KOPT-K1 (cell line): ENCODE data around the gene PLXND1.
"Not testable (repeated sequence)": the region's sequence is repeated elsewhere in the genome, so short reads cannot be mapped to it uniquely, and the experiment has no call there.

ENCODE experiments used
- H3K27ac ChIP-seq: fragments of 200-600 bp; sonication (generic); 2 replicates; pipeline ENCODE4 v1.5.1; 2016; ENCODE audit warnings: antibody characterized with exemption, mild to moderate bottlenecking, low read depth, low read length; ENCODE audit not compliant: poor library complexity, severe bottlenecking
- H3K36me3 ChIP-seq: fragments of 200-600 bp; sonication (generic); 2 replicates; pipeline ENCODE4 v1.5.1; 2017; ENCODE audit warnings: antibody characterized with exemption, mild to moderate bottlenecking, low read length, moderate library complexity; ENCODE audit not compliant: insufficient read depth
- H3K9me3 ChIP-seq: fragments of 200-600 bp; sonication (generic); 2 replicates; pipeline ENCODE4 v1.5.1; 2017; ENCODE audit warnings: antibody characterized with exemption, low read length, mild to moderate bottlenecking; ENCODE audit not compliant: insufficient read depth, poor library complexity, severe bottlenecking

Gene PLXND1

GRCh38 chr3:129611812-129612533, 5.5 kb upstream of the PLXND1 start:
- no peaks in the 10 kb centered on the region for H3K9me3 ChIP-seq
- no peaks in the 10 kb centered on the region for H3K36me3 ChIP-seq
- H3K27ac ChIP-seq = no peak overlapping the region

- Histone ChIP-seq H3K9me3 (no peaks in the 10 kb centered on the region), H3K36me3 (no peaks in the 10 kb centered on the region), H3K27ac (no peak overlapping the region)
Observed at GRCh38 chr3:129611446-129611800, 4.9 kb upstream of the PLXND1 start.

GRCh38 chr3:129610794-129611445, 4.4 kb upstream of the PLXND1 start:
- H3K36me3 ChIP-seq, H3K9me3 ChIP-seq, H3K27ac ChIP-seq: not testable (repeated sequence)

GRCh38 chr3:129610276-129610675, 3.8 kb upstream of the PLXND1 start:
- Histone ChIP-seq H3K27ac (no peak overlapping the region), H3K9me3 (no peaks in the 10 kb centered on the region), H3K36me3 (no peaks in the 10 kb centered on the region)

GRCh38 chr3:129609591-129610182, 3.2 kb upstream of the PLXND1 start:
- H3K9me3 ChIP-seq = no peaks in the 10 kb centered on the region
- H3K27ac ChIP-seq = no peak overlapping the region
- no peaks in the 10 kb centered on the region for H3K36me3 ChIP-seq

- Histone ChIP-seq H3K9me3 (no peaks in the 10 kb centered on the region), H3K36me3 (no peaks in the 10 kb centered on the region), H3K27ac (no peak overlapping the region)
Observed at GRCh38 chr3:129608936-129609590, 2.6 kb upstream of the PLXND1 start.

GRCh38 chr3:129608087-129608935, 1.8 kb upstream of the PLXND1 start:
- Histone ChIP-seq H3K27ac (no peak overlapping the region), H3K36me3 (no peaks in the 10 kb centered on the region), H3K9me3 (no peaks in the 10 kb centered on the region)

GRCh38 chr3:129607391-129608068, 1.1 kb upstream of the PLXND1 start:
- Histone ChIP-seq H3K36me3 (no peaks in the 10 kb centered on the region), H3K9me3 (no peaks in the 10 kb centered on the region), H3K27ac (no peak overlapping the region)

- no peaks in the 10 kb centered on the region for H3K36me3 ChIP-seq
- H3K27ac ChIP-seq = no peak overlapping the region
- H3K9me3 ChIP-seq = no peaks in the 10 kb centered on the region
Observed at GRCh38 chr3:129605922-129606635, 397 bp downstream of the PLXND1 start.

- H3K27ac ChIP-seq = no peak overlapping the region
- H3K9me3 ChIP-seq = no peaks in the 10 kb centered on the region
- H3K36me3 ChIP-seq = no peaks in the 10 kb centered on the region
Observed at GRCh38 chr3:129605203-129605921, 1.1 kb downstream of the PLXND1 start.

- Histone ChIP-seq H3K9me3 (no peaks in the 10 kb centered on the region), H3K36me3 (no peaks in the 10 kb centered on the region), H3K27ac (no peak overlapping the region)
Observed at GRCh38 chr3:129604767-129605166, 1.7 kb downstream of the PLXND1 start.

GRCh38 chr3:129603991-129604749, 2.3 kb downstream of the PLXND1 start:
- Histone ChIP-seq H3K9me3 (no peaks in the 10 kb centered on the region), H3K36me3 (no peaks in the 10 kb centered on the region), H3K27ac (no peak overlapping the region)

GRCh38 chr3:129603561-129603942, 2.9 kb downstream of the PLXND1 start:
- H3K27ac ChIP-seq = no peak overlapping the region
- H3K9me3 ChIP-seq = no peaks in the 10 kb centered on the region
- H3K36me3 ChIP-seq = no peaks in the 10 kb centered on the region
